HUES64 (cell line): Measurements from ENCODE around the gene TNC.

Experiments used
- H3K27ac ChIP-seq: 2 replicates; pipeline ENCODE4 v1.7.0; 2013; ENCODE audit warnings: low read depth, low read length, inconsistent platforms
- H3K27me3 ChIP-seq: 2 replicates; pipeline ENCODE4 v1.6.1; 2013; ENCODE audit warnings: mild to moderate bottlenecking, low read length; ENCODE audit not compliant: insufficient read depth
- H3K36me3 ChIP-seq: 2 replicates; pipeline ENCODE4 v1.6.1; 2013; ENCODE audit warnings: mild to moderate bottlenecking, low read length; ENCODE audit not compliant: insufficient read depth
- H3K4me1 ChIP-seq: 2 replicates; pipeline ENCODE4 v1.6.1; 2013; ENCODE audit warnings: mild to moderate bottlenecking, low read length, moderate library complexity; ENCODE audit not compliant: insufficient read depth
- H3K4me3 ChIP-seq: 2 replicates; pipeline ENCODE4 v1.5.1; 2013; ENCODE audit warnings: mild to moderate bottlenecking, low read length, moderate library complexity
- H3K9ac ChIP-seq: 2 replicates; pipeline ENCODE4 v1.6.1; 2013; ENCODE audit warnings: mild to moderate bottlenecking, low read depth, low read length
- H3K9me3 ChIP-seq: 2 replicates; pipeline ENCODE4 v1.6.1; 2013; ENCODE audit warnings: low read depth, low read length; ENCODE audit not compliant: insufficient read depth
- WGBS: fragments of 150-250, 120-280 bp; methylation state at CpG from one replicate; pipeline ENCODE4 v1.1.7; 2013; ENCODE audit warnings: missing lambda C conversion rate; 5-methylcytosine and 5-hydroxymethylcytosine counted together

Gene TNC

GRCh38 chr9:114990901-114991300 lies 127.1 kb downstream of the TNC start:
- WGBS = 88% methylated on average over 6 of the region's 6 CpGs
- Histone ChIP-seq H3K27me3 (no peaks in the 10 kb centered on the region), H3K36me3 (no peaks in the 10 kb centered on the region), H3K4me1 (no peaks in the 10 kb centered on the region), H3K9ac (no peak overlapping the region), H3K4me3 (no peak overlapping the region), H3K9me3 (no peaks in the 10 kb centered on the region), H3K27ac (no peak overlapping the region)

- 74% methylated on average over 4 of the region's 4 CpGs for WGBS
- Histone ChIP-seq H3K36me3 (no peaks in the 10 kb centered on the region), H3K9me3 (no peaks in the 10 kb centered on the region), H3K27ac (no peak overlapping the region), H3K9ac (no peak overlapping the region), H3K4me3 (no peak overlapping the region), H3K4me1 (no peaks in the 10 kb centered on the region), H3K27me3 (no peaks in the 10 kb centered on the region)
Observed at GRCh38 chr9:114989600-114990410, 128.2 kb downstream of the TNC start.

DNA sequence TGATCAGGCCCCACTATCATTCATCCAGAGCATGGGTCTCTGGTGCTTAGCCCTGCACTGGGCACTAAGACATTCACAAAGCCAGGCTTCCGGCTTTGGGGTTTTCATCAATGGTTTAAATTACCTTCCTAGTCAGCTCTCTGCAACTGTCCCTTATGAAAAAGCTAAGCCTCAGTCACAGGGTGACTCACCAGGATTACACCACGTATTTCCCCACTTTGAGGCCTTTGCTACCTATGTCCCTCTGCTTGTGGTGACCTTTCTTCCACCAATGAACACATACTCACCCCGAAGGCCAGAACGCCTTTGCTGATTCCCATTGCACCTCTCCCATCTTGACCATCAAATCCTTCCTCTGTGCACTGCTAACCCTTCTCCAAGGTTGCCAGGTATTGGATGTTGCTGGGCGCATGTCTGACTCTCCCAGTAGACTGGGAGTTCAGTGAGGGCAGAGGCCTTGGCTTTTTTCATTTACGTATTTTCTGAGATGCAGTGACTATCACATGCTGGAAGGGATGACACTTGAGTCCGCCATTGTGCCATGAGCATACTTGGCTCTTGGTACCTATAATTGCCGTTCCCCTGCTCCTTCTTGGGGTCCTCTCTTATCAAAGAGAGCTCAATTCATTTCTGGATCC lies 128.9 kb downstream of the TNC start:
- H3K4me3 ChIP-seq = no peak overlapping the region
- no peak overlapping the region for H3K9ac ChIP-seq
- no peaks in the 10 kb centered on the region for H3K36me3 ChIP-seq
- WGBS = 92% methylated on average over 8 of the region's 8 CpGs
- H3K27me3 ChIP-seq = no peaks in the 10 kb centered on the region
- H3K27ac ChIP-seq = no peak overlapping the region
- no peaks in the 10 kb centered on the region for H3K4me1 ChIP-seq
- no peaks in the 10 kb centered on the region for H3K9me3 ChIP-seq

- WGBS = 97% methylated on average over 1 of the region's 1 CpG
Observed at GRCh38 chr9:114987116-114987515, 130.8 kb downstream of the TNC start.

DNA sequence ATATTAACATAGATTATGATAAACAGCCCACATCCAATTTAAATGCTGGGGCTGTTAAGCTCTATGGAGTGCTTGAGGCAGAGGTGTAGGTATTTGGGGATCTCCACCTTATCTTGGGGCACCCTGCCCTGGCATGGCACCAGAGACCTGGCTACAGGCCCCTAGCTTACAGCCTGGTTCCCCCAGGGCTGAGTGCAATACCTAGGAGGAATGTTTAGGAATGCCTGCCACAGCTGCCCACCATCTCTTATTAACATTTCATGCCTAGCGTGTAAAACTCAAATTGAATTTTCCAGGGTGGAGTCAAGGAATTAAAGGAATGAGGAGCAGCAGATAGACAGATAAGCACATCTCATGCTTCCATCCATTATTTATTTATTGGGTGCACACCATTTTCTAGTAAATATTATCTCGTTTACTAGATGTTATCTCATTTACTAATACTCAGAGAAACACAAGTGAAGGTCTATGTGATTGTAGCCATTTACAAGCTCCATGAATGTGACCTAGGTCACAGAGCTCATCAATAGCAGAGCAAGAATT lies 131.9 kb downstream of the TNC start:
- WGBS = no CpG with 5 or more reads among the region's 2 CpGs
- Histone ChIP-seq H3K9ac (no peak overlapping the region), H3K36me3 (no peaks in the 10 kb centered on the region), H3K4me3 (no peak overlapping the region), H3K27me3 (peaks cover 8% of the 10 kb centered on the region; the same call in 1 of the 2 replicates), H3K9me3 (no peaks in the 10 kb centered on the region), H3K27ac (no peak overlapping the region), H3K4me1 (no peaks in the 10 kb centered on the region)

More at GRCh38 chr9:114987116-114987515, 130.8 kb downstream of the TNC start:
- Histone ChIP-seq H3K27ac (no peak overlapping the region), H3K4me3 (no peak overlapping the region), H3K9ac (no peak overlapping the region), H3K4me1 (no peaks in the 10 kb centered on the region), H3K36me3 (no peaks in the 10 kb centered on the region), H3K27me3 (peaks cover 8% of the 10 kb centered on the region; the same call in 1 of the 2 replicates), H3K9me3 (no peaks in the 10 kb centered on the region)

DNA sequence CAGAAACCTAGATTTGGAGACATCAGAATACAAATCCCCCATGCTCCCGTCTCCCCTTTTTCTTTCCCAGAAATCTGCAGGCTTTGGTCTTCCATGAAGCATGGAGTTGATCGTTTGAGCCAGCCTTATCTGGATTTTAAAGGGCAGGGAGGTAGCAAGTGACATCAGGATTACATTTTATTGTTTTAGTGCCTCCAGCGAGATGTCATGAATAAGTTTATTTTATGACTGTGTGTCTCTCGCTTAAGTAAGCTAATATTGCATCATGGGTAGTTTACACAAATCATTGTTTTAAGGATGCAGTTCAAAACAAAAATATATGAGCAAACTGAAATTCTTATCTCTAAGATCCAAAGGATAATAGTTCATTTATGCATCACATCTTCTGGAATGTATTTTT lies 136.9 kb downstream of the TNC start:
- Histone ChIP-seq H3K9ac (no peak overlapping the region), H3K9me3 (no peaks in the 10 kb centered on the region), H3K27me3 (peaks cover 8% of the 10 kb centered on the region; the same call in 1 of the 2 replicates), H3K4me3 (no peak overlapping the region), H3K36me3 (no peaks in the 10 kb centered on the region), H3K27ac (no peak overlapping the region), H3K4me1 (no peaks in the 10 kb centered on the region)
- 90% methylated on average over 4 of the region's 4 CpGs for WGBS

- no peak overlapping the region for H3K4me3 ChIP-seq
- 94% methylated on average over 2 of the region's 2 CpGs for WGBS
- no peak overlapping the region for H3K9ac ChIP-seq
- no peaks in the 10 kb centered on the region for H3K36me3 ChIP-seq
- H3K9me3 ChIP-seq = no peaks in the 10 kb centered on the region
- H3K27ac ChIP-seq = no peak overlapping the region
- H3K4me1 ChIP-seq = peaks cover 12% of the 10 kb centered on the region
- H3K27me3 ChIP-seq = no peaks in the 10 kb centered on the region
Observed at GRCh38 chr9:114973216-114973615, 144.7 kb downstream of the TNC start.

DNA sequence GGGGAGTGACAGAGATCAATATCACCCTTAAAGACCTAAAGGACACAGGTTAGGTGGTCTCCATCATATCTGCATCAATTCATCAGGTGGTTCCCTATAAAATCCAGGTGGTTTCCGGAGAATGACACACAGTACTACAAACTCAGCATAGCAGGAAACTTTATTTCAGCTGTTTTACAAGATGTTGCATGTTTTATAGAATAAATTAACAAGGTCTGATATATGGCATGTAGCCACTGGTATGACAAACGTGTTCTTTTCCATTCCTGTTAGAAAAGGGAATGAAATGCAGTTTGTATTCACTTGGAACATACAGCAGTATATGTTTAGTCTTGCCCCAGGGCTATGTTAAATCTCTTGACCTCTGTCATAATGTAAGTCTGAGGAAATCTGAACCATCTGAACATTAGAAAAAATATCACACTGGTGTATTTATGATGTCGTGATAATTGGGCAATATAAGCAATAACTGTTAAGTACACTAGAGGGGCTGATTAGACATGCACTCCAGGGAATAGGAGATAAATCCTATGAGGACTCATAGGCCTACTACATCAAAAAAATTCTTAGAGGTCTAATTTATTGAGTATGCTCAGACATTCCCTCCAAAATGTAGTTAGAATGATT lies 145.3 kb downstream of the TNC start:
- Histone ChIP-seq H3K36me3 (no peaks in the 10 kb centered on the region), H3K9me3 (no peaks in the 10 kb centered on the region), H3K4me3 (no peak overlapping the region), H3K4me1 (peaks cover 13% of the 10 kb centered on the region), H3K9ac (no peak overlapping the region), H3K27ac (no peak overlapping the region), H3K27me3 (no peaks in the 10 kb centered on the region)
- WGBS = 80% methylated on average over 3 of the region's 3 CpGs
